NK-92 treated with Interleukin-12 subunit alpha and Interleukin-12 subunit beta, amount 100 ng/mL, for 24 hours (cell line): ENCODE data around the gene TMEM178B.

ENCODE experiments used
- DNase-seq: peaks from one replicate; lab custom pipeline; 2025; lab: John Stamatoyannopoulos, UW

The TMEM178B gene

GRCh38 chr7:141527076-141527475 is 453.2 kb downstream of the TMEM178B start:
- DNase-seq = no peak

DNA sequence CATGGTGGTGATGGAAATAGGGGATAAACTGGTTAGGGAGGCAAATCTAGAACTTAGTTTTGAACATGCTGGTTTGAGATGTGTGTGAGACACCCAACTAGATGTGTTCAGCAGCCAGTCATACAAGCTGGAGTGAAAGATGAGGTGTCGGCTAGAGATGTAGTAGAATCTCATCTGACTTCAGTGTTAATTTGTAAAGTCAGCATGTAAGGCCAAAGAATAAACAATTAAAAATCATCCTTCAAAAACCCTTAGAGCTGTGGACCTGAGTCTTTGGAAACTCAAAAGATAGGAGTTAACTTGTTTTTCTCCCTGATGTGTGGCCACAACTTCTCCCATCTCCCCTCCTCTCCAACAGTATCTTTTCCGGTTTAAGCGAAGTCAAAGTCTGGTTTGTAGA is 454.5 kb downstream of the TMEM178B start:
- DNase-seq = no peak
